GM12892 (cell line): ENCODE results near the gene HOXA7.

ENCODE experiments used
- POLR2A ChIP-seq: IDR thresholded peaks from 2 replicates; pipeline ENCODE4 v1.6.1; 2011; ENCODE audit warnings: low read depth, low read length, control low read depth
- POLR2AphosphoS5 ChIP-seq: IDR thresholded peaks from 2 replicates; pipeline ENCODE4 v1.6.1; 2011; ENCODE audit warnings: low read depth, low read length, control low read depth

- no peak for TF ChIP-seq POLR2A
- no peak for TF ChIP-seq POLR2AphosphoS5
Measured at GRCh38 chr7:27153526-27153925, 2.9 kb downstream of the HOXA7 start.
